ENCODE measurements around the gene AP1G2.
"Not testable (repeated sequence)": the region's sequence is repeated elsewhere in the genome, so short reads cannot be mapped to it uniquely, and the experiment has no call there.

GRCh38 chr14:23584527-23585203, 17.1 kb upstream of the AP1G2 start:
- TF ChIP-seq CTCF, EZH2 (IDR thresholded peaks at IDR 0.05): not testable (repeated sequence)
